Lower lobe of right lung (tissue), 2 donors: Measurements from ENCODE around the gene WASF3. TPM values are rescaled to one million over a fixed set of nuclear protein-coding genes. Genes with fewer than 3 reads are reported as not detected.

Experiments
- ATAC-seq, 2 donors: fragments of 200-7000 bp; cut with Tn5 transposase; one replicate each; pipeline ENCODE4 v1.9.1; 2020 to 2022; ENCODE audit warnings: mild to moderate bottlenecking in 2 of 2, moderate library complexity in 2 of 2
- DNase-seq: peaks from one replicate; pipeline ENCODE4 v3.0.0-alpha.2; 2020
- H3K27ac ChIP-seq: fragments of 200-600 bp; one replicate; pipeline ENCODE4 v1.8.0; 2022
- H3K27me3 ChIP-seq: fragments of 200-600 bp; one replicate; pipeline ENCODE4 v1.8.0; 2022; ENCODE audit warnings: low read depth
- H3K36me3 ChIP-seq: fragments of 200-600 bp; one replicate; pipeline ENCODE4 v1.8.0; 2022; ENCODE audit warnings: mild to moderate bottlenecking
- H3K4me1 ChIP-seq: fragments of 200-600 bp; one replicate; pipeline ENCODE4 v1.8.0; 2022
- H3K4me3 ChIP-seq: fragments of 200-600 bp; one replicate; pipeline ENCODE4 v1.8.0; 2022; ENCODE audit warnings: mild to moderate bottlenecking
- H3K9me3 ChIP-seq: fragments of 200-600 bp; one replicate; pipeline ENCODE4 v1.8.0; 2022
- CTCF ChIP-seq: fragments of 200-600 bp; IDR thresholded peaks from one replicate; pipeline ENCODE4 v1.8.0; 2022; ENCODE audit warnings: antibody characterized with exemption, mild to moderate bottlenecking
- intact Hi-C: fragments of 100-400 bp; cut with DNase I; formaldehyde crosslinking; loops from one replicate; pipeline ENCODE4 v1.11.0; 2022
- total RNA-seq: library from RNA; stranded (reverse); fragmentation: NEBNext Ultra II Directional; extraction: Animal tissue kit (Norgen Biotek cat#: 25700); gene quantifications from one replicate; pipeline ENCODE4 v1.2.1, GENCODE V29; 2021
- donor health status: DM: no; HTN: yes; CAD: no; lungs with severe emphysema.

The WASF3 gene
- total RNA-seq, 1 donor from 2014 or later: 15.4 TPM

- H3K36me3 ChIP-seq: peaks cover 26% of the 10 kb centered on the region
- H3K4me1 ChIP-seq: no peaks in the 10 kb centered on the region
- no peak overlapping the region for H3K4me3 ChIP-seq
- H3K9me3 ChIP-seq: no peaks in the 10 kb centered on the region
- TF ChIP-seq CTCF: no peak
- no peak overlapping the region for H3K27ac ChIP-seq
- intact Hi-C loops: no loop called here
- ATAC-seq (peak in 1 of 2 donors; percentile 29), DNase-seq (no peak)
- H3K27me3 ChIP-seq: no peaks in the 10 kb centered on the region
Measured at GRCh38 chr13:26678796-26679195, 121.3 kb downstream of the WASF3 start.

- intact Hi-C loops: no loop called here
- TF ChIP-seq CTCF: no peak
- ATAC-seq: no peak
- H3K36me3 ChIP-seq: peaks cover 32% of the 10 kb centered on the region
- H3K4me3 ChIP-seq: no peak overlapping the region
- no peak overlapping the region for H3K27ac ChIP-seq
- H3K27me3 ChIP-seq: no peaks in the 10 kb centered on the region
- DNase-seq: no peak
- H3K4me1 ChIP-seq: no peaks in the 10 kb centered on the region
- no peaks in the 10 kb centered on the region for H3K9me3 ChIP-seq
Measured at GRCh38 chr13:26679411-26680122, 122.1 kb downstream of the WASF3 start.

GRCh38 chr13:26680123-26680450, 122.6 kb downstream of the WASF3 start:
- H3K36me3 ChIP-seq: peaks cover 37% of the 10 kb centered on the region
- H3K4me1 ChIP-seq: no peaks in the 10 kb centered on the region
- TF ChIP-seq CTCF: no peak
- no peaks in the 10 kb centered on the region for H3K9me3 ChIP-seq
- ATAC-seq (no peak), DNase-seq (no peak)
- H3K27ac ChIP-seq: no peak overlapping the region
- intact Hi-C loops: no loop called here
- no peak overlapping the region for H3K4me3 ChIP-seq
- H3K27me3 ChIP-seq: no peaks in the 10 kb centered on the region

- ATAC-seq (no peak), DNase-seq (no peak)
- intact Hi-C loops: no loop called here
- TF ChIP-seq CTCF: no peak
- Histone ChIP-seq H3K4me1 (no peaks in the 10 kb centered on the region), H3K9me3 (no peaks in the 10 kb centered on the region), H3K27ac (no peak overlapping the region), H3K36me3 (peaks cover 42% of the 10 kb centered on the region), H3K4me3 (no peak overlapping the region), H3K27me3 (no peaks in the 10 kb centered on the region)
Measured at GRCh38 chr13:26680572-26680971, 123.1 kb downstream of the WASF3 start.

- Histone ChIP-seq H3K27me3 (no peaks in the 10 kb centered on the region), H3K36me3 (peaks cover 46% of the 10 kb centered on the region), H3K4me3 (no peak overlapping the region), H3K9me3 (no peaks in the 10 kb centered on the region), H3K4me1 (no peaks in the 10 kb centered on the region), H3K27ac (no peak overlapping the region)
- intact Hi-C loops: no loop called here
- ATAC-seq (no peak), DNase-seq (no peak)
- no peak for TF ChIP-seq CTCF
Measured at GRCh38 chr13:26681036-26681435, 123.6 kb downstream of the WASF3 start.
